ENCODE measurements around the gene ELANE. TPM values are rescaled to one million over a fixed set of nuclear protein-coding genes. Genes with fewer than 3 reads are reported as not detected.
A peak's percentile ranks its signal among the peaks of the same experiment; 100 is the strongest.

ELANE gene
- total and polyA plus RNA-seq, 2 experiments from 2014 or later: 0.81 to 0.83 TPM

GRCh38 chr19:843836-844545, 8.1 kb upstream of the ELANE start:
- H3K4me3 ChIP-seq: no peak overlapping the region
- no peaks in the 10 kb centered on the region for H3K36me3 ChIP-seq (replicated peaks; ENCODE audit: insufficient read depth, low read depth)
- DNase-seq (ENCODE audit: low spot score): no peak
- peaks cover 27% of the 10 kb centered on the region for H3K27me3 ChIP-seq
- no peak overlapping the region for H2AFZ ChIP-seq
- H3K4me1 ChIP-seq (ENCODE audit: insufficient read depth): peaks cover 10% of the 10 kb centered on the region
- no peak for TF ChIP-seq CTCF (IDR thresholded peaks at IDR 0.05; ENCODE audit: poor library complexity)
- no peak for TF ChIP-seq EZH2phosphoT487 (IDR thresholded peaks at IDR 0.05; ENCODE audit: low read depth, severe bottlenecking, unreplicated experiment)
- TF ChIP-seq EZH2 (IDR thresholded peaks at IDR 0.05; ENCODE audit: borderline replicate concordance): peak; percentile 7
- no peaks in the 10 kb centered on the region for H4K20me1 ChIP-seq (ENCODE audit: insufficient read depth, poor library complexity, severe bottlenecking)
- WGBS (ENCODE audit: low lambda C conversion rate, missing lambda C conversion rate): 44% methylated on average over 18 of the region's 70 CpGs
- H3K9me2 ChIP-seq (replicated peaks; ENCODE audit: insufficient read depth): no peaks in the 10 kb centered on the region
- no peaks in the 10 kb centered on the region for H3K9me3 ChIP-seq (ENCODE audit: low read depth)
- H3K27ac ChIP-seq: no peak overlapping the region
- no peaks in the 10 kb centered on the region for H3K79me2 ChIP-seq
- peak overlapping the region; percentile 82 for H3K4me2 ChIP-seq

GRCh38 chr19:844546-844971, 7.5 kb upstream of the ELANE start:
- Histone ChIP-seq H3K4me1 (ENCODE audit: insufficient read depth) (peaks cover 10% of the 10 kb centered on the region), H3K9me2 (replicated peaks; ENCODE audit: insufficient read depth) (no peaks in the 10 kb centered on the region)

GRCh38 chr19:845707-846521, 6.2 kb upstream of the ELANE start:
- Histone ChIP-seq H4K20me1 (ENCODE audit: insufficient read depth, poor library complexity, severe bottlenecking) (no peaks in the 10 kb centered on the region), H3K27me3 (peaks cover 27% of the 10 kb centered on the region), H3K9me2 (replicated peaks; ENCODE audit: insufficient read depth) (no peaks in the 10 kb centered on the region), H3K27ac (no peak overlapping the region), H3K9me3 (ENCODE audit: low read depth) (no peaks in the 10 kb centered on the region), H2AFZ (no peak overlapping the region), H3K4me1 (ENCODE audit: insufficient read depth) (peaks cover 10% of the 10 kb centered on the region), H3K4me2 (no peak overlapping the region), H3K79me2 (no peaks in the 10 kb centered on the region), H3K36me3 (replicated peaks; ENCODE audit: insufficient read depth, low read depth) (no peaks in the 10 kb centered on the region), H3K4me3 (no peak overlapping the region)
- DNase-seq (ENCODE audit: low spot score): no peak
- 90% methylated on average over 18 of the region's 37 CpGs for WGBS (ENCODE audit: low lambda C conversion rate, missing lambda C conversion rate)
- no peak for TF ChIP-seq EZH2 (IDR thresholded peaks at IDR 0.05; ENCODE audit: borderline replicate concordance)
- TF ChIP-seq CTCF (IDR thresholded peaks at IDR 0.05; ENCODE audit: poor library complexity): no peak
- no peak for TF ChIP-seq EZH2phosphoT487 (IDR thresholded peaks at IDR 0.05; ENCODE audit: low read depth, severe bottlenecking, unreplicated experiment)

More at GRCh38 chr19:844546-844971, 7.5 kb upstream of the ELANE start:
- H3K4me3 ChIP-seq: no peak overlapping the region
- no peak for DNase-seq (ENCODE audit: low spot score)
- TF ChIP-seq EZH2phosphoT487 (IDR thresholded peaks at IDR 0.05; ENCODE audit: low read depth, severe bottlenecking, unreplicated experiment) (no peak), EZH2 (IDR thresholded peaks at IDR 0.05; ENCODE audit: borderline replicate concordance) (no peak), CTCF (IDR thresholded peaks at IDR 0.05; ENCODE audit: poor library complexity) (no peak)
- WGBS (ENCODE audit: low lambda C conversion rate, missing lambda C conversion rate): 71% methylated on average over 11 of the region's 11 CpGs
- H3K27me3 ChIP-seq: peaks cover 27% of the 10 kb centered on the region
- H4K20me1 ChIP-seq (ENCODE audit: insufficient read depth, poor library complexity, severe bottlenecking): no peaks in the 10 kb centered on the region
- H3K9me3 ChIP-seq (ENCODE audit: low read depth): no peaks in the 10 kb centered on the region
- H3K27ac ChIP-seq: no peak overlapping the region
- no peaks in the 10 kb centered on the region for H3K79me2 ChIP-seq
- no peak overlapping the region for H2AFZ ChIP-seq
- no peaks in the 10 kb centered on the region for H3K36me3 ChIP-seq (replicated peaks; ENCODE audit: insufficient read depth, low read depth)
- H3K4me2 ChIP-seq: no peak overlapping the region

All from hepatocyte (in vitro differentiated cells).